Stimulated activated CD8-positive, alpha-beta memory T cell treated with anti-CD3 and anti-CD28 coated beads, Interleukin-2, amount 100 ng/mL, for 1 hour (primary cell): ENCODE measurements around the gene NTRK1.

Source experiments
- DNase-seq, 2 donors: peaks; one replicate each; pipeline ENCODE4 v3.0.0-alpha.2; 2020; ENCODE audit warnings: low read depth in 2 of 2

The NTRK1 gene

DNA sequence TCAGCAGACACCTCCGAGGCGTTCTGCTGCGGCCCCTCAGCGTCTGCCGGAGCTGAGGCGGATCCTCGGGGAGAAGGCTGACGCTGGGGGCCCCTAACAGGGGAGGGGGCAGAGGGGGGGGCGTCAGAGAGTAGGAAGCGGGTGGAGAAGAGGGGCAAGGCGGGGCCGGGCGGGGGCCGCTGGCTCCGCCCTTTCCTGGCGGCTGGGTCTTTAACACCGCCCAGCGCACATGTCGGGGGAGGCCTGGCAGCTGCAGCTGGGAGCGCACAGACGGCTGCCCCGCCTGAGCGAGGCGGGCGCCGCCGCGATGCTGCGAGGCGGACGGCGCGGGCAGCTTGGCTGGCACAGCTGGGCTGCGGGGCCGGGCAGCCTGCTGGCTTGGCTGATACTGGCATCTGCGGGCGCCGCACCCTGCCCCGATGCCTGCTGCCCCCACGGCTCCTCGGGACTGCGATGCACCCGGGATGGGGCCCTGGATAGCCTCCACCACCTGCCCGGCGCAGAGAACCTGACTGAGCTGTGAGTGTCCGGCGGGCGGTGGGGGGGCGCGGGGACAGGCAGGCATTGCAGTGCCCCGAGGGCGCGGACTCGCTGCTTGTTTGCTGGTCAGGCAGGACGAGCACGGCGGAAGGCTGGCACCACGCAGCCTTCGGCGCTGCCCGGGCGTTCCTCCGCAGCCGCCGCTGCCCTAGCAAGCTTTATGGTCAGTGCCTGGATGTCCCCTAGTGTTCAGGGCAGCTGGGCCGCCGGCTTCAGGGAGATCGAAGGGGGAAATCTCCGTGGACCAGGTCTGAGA, at the start of gene NTRK1:
Gene NTRK1 (plus strand): TSS at position 238 of the 796 bp plus-strand sequence. CDS start 70 bp downstream, at position 308.
- DNase-seq, result peak in 1 of 2 donors; percentile 39

- no peak for DNase-seq
These were observed 49.5 kb upstream of the NTRK1 start for GRCh38 chr1:156811168-156811567.

DNA sequence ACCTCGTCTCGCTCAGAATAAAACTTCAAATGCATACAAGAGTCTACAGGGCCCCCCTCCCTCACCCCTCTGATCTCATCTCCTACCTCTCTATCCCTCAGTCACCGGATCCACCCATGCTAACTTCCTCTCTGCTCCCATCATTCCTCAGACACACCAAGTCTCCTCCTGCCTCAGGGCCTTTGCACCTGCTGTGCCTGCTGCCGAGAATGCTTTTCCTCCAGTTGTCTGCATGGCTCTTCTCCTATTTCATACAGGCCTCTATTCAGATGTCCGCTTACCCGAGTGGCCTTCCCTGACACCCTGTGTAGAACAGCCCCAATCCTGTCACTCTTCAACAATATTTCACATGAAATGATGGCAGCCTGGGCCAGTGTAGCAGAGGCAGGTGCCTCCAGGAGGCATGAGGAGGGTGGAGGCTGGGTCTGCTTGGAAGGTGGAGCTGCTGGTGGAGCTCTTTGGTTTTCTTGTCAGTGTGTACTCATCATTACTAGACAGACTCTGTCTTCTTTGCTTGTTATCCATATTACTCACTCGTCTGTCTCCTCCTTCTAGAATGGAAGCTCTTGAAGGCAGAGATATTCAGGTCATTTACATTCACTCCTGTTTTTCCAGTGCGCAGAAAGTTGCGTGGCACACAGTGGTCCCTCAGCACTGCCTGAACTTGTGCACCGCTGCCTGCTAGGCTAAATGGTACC, 48.2 kb upstream of the NTRK1 start:
- DNase-seq, result no peak

DNA sequence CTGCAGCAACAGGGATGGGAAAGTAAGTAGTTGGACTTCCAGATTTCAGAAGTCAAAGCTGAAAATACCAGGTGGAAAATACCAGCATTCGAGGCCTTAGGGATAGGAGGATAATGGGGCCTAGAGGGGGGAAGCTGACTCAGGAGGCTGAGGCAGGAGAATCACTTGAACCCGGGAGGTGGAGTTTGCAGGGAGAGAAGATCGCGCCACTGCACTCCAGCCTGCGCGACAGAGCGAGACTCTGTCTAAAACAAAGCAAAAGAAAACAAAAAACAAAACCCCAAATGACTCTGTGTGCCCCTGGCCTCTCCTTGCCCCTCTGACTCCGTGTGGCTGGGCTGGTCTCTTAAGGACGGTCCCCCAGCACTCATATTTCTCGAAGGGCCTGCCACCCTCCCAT, 47.4 kb upstream of the NTRK1 start:
- DNase-seq, result no peak

- peak; percentile 40 to 54 for DNase-seq
These were observed 46.7 kb upstream of the NTRK1 start for GRCh38 chr1:156813750-156814570.

- DNase-seq, result no peak
These were observed 45.9 kb upstream of the NTRK1 start for GRCh38 chr1:156814571-156815260.

- no peak for DNase-seq
These were observed 45.3 kb upstream of the NTRK1 start for GRCh38 chr1:156815307-156815826.

DNA sequence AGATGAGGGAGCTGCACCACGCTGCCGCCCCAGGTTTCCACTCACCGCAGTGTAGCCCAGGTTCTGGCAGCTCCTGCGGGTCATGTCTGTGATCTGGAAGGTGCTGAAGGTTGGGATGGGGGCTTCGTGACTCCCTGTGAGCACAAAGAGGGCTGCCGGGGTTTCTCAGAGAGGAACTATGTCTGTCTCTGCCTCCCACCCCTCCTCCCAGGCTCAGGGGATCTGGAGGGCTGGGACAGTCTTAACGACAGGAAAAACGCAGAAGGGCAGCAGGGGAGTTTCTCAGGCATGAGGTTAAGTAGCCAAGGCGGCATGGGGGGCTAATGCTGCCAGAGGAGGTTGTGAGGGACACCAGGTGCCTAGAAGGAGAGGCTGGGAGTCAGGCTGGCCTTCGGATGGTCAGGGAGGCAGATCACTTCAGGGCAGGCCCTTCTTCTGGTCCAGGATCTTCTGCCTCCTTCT, 44.7 kb upstream of the NTRK1 start:
- DNase-seq, result no peak

DNA sequence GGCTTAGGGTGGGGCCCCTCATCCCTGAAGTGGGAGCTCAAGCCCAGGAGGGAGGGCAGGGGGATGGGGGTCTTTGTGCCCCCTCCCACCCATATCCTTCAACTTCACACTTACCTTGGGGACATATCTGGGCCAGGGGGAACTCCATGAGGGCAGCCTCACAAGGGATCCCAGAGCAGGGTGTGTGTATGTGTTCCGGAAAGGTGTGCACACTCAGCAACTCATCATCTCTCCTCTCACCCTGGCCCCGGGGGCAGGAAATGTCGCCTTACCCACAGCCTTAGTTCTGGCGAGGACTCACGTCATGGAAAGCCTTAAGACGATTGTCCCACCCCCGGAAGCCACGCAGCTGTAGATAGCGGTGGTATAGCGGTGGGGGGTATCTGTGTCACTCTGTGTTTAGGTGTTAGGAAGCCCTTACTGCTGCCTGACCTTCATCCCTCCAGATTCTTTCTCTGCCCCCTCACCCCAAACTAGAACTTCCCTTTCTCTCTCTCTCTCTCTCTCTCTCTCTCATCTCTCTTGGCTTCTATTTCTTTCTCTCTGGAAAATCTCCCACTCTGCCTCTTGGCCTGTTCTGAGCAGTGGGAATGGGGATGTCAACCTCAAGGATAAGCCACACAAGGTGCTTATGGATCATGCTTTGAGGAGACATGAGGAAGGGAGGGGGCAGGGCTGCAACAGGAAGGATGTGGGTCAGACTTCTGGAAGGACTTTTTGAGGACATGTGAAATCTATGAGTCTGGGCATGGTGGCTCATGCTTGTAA, 43.9 kb upstream of the NTRK1 start, which contains the start of gene SH2D2A:
Gene SH2D2A (minus strand): TSS at position 288 of the 768 bp plus-strand sequence. CDS start 140 bp downstream, at position 148.
- DNase-seq, result peak; percentile 89 to 92

GRCh38 chr1:156821801-156822200, 38.9 kb upstream of the NTRK1 start:
- DNase-seq, result no peak

DNA sequence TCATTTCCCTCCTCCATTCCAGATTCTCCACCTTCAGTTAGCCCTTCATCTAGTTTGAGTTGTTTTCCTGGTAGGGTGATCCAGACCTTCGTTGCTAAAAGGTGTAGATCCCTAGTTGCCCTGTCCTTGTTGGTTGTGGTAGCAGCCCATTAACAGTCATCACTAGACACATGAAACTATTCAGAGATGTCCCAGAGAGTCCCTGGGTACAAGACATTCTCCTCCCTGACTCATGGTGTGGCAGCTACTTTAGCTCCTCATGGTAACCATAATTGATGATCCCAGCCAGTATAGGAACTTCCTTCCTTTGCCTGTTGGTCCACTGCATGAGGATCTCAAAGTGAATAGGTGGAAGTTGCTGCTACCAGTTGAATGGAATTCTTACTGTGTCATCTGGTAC, 38.0 kb upstream of the NTRK1 start:
- no peak for DNase-seq

GRCh38 chr1:156823210-156823790, 37.4 kb upstream of the NTRK1 start:
- no peak for DNase-seq

DNA sequence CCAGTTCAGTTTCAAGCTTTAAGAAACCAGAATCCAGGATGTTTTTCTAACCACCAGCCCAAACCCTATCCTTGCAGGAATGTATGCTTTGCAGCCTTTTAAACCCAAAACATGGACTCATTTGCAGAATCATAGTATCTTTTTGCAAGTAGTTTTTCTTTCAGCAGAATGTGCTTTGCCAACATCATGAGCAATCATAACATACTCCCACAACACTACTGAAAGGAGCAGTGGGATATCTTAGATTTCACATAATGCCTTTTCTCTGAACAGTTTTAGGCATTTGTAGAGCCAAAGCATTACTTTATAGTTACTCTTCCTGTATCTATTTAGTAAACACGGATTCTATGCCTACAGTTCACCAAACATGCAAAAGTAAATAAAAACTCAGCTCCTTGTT, 34.0 kb upstream of the NTRK1 start:
- no peak for DNase-seq

GRCh38 chr1:156828400-156829124, 32.1 kb upstream of the NTRK1 start:
- DNase-seq, result no peak

DNA sequence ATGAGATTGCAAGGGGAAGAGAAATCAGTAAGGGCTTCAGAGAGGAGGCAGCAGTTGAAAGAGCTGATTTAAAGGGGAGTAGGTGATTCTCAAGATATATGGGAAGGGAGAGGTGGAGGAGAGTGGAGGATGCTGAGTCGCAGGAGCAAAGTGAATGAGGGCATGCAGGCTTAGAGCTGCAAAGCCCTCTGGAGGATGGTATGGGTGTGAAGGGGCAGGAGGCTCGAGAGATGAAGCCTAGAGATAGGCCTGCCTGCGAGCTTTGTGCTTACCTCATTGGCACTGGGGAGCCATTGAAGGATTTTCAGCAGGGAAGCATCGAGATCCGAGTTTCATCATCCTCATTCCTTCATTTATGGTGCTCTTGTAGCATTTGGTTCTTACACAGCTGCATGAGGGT, 28.2 kb upstream of the NTRK1 start:
- no peak for DNase-seq

GRCh38 chr1:156833603-156834002, 27.1 kb upstream of the NTRK1 start:
- DNase-seq, result no peak

DNA sequence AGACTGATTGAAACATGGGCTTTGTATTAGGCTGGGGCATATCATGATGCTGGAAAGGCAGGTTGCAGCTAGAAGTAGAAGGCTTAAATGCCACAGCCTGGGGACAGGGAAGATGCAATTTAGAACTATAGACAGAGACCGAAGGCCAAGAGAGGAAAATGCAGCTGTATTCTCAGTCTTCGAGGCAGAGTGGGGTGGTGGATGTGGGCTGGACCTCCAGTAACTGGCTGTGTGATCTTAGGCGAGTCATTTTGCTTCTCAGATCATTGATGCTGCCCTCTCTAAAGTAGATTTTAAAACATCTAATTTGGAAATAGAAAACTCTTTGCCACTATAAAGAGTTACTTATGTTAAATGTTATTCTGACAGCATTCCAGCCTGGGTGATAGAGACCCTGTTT, 26.3 kb upstream of the NTRK1 start:
- DNase-seq, result no peak

DNA sequence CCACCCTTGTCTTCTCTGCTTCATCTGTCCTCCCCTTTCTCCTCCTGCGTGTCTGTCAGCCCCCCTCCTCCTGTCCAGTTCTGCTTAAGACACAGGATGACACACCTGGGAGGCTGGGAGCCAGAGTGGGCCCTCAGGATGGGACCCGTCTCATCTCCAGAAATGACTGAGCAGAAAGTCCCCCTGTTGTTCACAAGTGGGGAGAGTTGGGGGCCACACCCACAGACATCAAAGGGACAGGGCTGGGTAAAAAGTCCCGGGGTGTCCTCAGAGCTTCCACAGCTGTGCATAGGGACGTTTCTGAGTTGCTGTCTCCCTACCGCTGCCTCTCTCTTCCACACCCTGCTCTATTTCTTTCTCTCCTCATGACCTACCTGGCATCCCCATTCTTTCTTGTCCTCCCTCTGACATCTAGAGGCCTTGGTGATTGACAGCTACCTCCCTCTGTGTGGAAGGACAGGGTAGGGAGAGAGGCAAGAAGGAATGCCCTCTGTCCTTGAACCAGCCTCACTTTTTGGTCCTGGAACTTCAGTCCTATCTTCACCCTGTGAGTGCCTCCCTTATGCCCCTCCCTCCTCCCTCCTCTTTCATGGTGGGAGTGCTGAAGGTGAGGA, 24.5 kb upstream of the NTRK1 start:
- no peak for DNase-seq

DNA sequence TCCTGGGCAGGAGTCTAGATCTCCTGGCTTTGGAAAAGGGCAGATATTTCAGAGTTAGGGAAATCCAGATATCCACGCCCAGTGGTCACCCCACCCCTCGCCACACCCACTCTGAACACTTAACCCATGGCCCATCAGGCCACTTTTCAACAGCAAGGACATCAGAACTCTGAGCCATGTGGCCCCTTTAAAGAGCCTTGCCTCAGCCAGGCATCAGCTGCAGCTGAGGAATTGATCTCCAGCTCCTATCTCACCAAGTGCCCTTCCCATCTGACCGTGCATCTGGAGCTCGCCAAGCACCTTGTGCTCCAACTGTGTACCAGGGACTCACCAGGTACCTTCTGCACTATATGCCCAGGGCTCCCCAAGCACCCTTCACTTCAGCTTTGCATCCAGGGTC, 23.8 kb upstream of the NTRK1 start:
- no peak for DNase-seq
